SIG-M5 treated with dmso at 0.1 percent for 504 hours (cell line): ENCODE results near the gene TNRC18.
"Not testable (repeated sequence)": the region's sequence is repeated elsewhere in the genome, so short reads cannot be mapped to it uniquely, and the experiment has no call there.

Experiments used
- DNase-seq: peaks from one replicate; lab custom pipeline; 2025; ENCODE audit not compliant: unreplicated experiment; lab: John Stamatoyannopoulos, UW

The TNRC18 gene

DNA sequence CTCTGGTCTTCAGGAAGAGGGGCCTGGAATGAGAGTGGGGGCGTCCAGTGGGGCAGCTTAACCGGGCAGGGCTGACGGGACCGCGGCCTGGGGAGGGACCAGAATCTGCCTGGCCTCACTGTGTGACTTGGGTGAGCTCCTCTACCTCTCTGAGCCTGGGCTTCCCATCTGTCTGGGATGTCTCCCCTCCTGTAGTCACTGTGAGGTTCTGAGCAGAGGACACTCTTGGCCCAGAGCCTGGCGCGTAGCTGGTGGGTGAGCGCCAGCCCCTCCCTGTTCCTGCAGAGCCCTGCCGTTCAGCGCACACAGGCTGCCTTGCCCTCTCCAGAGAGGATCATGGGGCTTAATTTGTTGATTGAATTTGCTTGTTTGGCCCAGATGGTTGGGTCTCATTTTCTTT lies 148.1 kb downstream of the TNRC18 start:
- not testable (repeated sequence) for DNase-seq

DNA sequence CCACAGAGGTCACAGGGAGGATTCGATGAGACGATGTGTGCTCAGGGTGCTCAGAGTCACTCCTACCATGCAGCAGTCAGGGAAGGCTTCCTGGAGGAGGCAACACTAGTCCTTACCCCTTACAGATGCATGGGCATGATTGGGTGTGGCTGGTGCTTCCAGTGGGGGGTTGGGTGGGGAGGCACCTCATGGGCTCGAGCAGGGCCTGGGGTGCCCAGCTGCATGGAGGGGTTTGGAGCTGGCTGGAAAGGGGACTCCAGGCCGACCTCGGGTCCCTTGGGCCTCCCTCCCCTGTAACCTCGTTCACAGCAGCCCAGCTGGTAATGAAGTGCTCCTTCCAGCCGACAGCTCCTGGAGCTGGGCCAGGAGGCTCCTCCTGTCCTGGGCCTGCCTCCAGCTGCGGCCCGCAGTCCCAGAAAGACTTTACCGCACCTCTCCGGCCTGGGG lies 148.6 kb downstream of the TNRC18 start:
- not testable (repeated sequence) for DNase-seq

DNA sequence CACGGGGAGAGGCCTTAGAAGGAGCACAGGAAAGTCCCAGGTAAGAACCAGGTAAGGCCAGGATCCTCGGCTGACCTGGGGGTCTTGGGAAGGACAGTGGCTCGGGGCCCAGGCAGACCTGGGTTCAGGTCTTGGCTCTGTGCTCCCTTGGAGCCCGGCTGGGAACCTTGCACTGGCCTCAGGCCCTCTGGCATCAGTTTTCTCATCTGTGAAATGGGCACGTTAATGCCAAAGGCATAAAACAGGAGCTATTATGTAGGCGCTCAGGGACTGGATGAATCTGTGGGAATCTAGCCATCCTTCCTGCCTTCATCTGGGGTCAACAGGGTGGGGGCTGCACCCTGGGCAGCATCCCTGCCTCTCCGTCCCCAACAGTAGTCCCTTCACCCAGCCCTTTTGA lies 149.2 kb downstream of the TNRC18 start:
- no peak for DNase-seq

DNA sequence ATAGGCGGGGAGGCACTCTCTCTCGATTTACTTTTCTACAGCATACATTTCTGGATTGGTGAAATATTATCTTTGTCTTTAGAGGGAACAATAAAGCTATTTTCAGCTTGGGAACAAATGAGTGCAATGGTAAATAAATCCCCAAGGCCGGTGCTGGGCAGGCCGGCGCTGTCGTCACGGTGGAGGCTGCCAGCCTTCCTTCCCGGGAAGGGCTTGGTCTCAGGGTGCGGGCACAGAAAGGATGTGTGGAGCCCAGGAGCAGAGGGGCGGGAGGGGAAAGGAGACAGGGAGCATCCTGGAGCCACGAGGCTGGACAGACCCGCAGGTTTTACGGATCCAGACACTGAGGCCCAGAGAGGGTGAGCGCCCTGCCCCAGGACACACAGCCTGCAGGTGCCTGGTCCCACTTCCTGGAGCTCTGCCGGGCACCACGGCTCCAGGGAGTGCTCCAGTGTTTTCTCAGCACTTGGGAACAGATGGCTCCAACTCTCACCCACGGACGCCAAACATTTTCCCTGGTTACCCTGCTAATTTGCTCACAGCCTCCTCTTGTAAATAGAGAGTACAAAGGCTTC lies 149.7 kb downstream of the TNRC18 start:
- DNase-seq = not testable (repeated sequence)

DNA sequence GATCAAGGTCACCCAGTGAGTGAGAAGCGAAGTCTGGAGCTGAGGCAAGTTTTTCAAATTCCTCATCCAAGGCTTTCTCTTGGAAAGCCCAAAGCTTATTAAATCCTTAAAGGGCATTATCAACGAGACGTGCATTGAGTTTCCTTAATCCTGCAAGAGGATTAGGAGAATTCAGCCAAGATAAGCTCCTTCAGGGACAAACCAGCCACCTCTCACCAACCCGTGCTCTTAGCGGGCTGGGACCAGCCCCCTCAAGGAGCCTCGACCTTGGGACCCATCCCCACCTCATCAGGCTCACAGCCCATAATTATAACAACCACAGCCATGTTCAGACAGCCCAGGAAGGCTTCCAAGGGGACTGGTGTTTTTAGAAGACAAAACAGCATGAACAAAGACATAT lies 152.8 kb downstream of the TNRC18 start:
- DNase-seq = no peak

DNA sequence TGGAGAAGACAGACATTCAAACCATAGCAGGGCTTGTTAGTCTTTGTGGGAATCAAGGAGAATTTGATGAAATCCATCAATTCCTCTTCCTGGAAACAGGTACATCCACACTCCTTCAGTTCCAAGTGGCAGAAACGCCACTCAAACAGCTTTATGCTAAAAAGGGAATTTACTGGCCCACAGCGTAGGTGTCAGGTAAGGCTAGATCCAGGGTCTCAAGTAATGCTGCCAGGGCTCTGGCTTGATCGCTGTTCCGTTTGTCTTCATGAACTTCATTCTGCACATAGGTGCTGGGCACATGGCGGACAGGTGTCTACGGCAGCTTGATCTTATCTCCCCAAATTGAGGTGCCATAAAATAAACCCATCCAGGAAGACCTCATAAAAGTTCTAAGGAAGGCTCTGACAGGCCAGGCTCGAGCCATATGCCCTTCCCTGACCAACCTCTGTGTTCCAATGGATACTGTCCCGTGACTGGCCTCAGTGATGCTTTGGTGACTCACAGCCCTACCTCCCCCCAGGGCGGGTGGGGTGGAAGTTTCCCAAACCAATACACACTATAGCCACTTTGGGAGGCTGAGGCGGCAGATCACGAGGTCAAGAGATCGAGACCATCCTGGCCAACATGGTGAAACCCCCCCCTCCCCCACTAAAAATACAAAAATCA lies 153.5 kb downstream of the TNRC18 start:
- not testable (repeated sequence) for DNase-seq

DNA sequence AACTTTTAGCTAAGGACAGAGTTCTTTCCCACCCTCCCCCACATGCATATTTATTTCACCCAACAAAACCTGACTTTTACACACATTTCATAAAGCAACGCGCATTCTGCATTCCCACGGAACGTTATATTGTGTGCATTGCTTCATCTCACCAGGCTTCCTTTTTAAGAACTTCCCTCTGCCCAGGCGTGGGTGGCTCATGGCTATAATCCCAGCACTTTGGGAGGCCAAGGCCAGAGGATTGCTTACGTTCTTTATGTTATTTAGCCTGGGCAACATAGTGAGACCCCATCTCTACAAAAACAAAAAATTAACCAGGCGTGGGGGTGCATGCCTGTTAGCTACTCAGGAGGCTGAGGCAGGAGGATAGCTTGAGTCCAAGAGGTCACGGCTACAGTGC lies 155.8 kb downstream of the TNRC18 start:
- peak; percentile 11 for DNase-seq

DNA sequence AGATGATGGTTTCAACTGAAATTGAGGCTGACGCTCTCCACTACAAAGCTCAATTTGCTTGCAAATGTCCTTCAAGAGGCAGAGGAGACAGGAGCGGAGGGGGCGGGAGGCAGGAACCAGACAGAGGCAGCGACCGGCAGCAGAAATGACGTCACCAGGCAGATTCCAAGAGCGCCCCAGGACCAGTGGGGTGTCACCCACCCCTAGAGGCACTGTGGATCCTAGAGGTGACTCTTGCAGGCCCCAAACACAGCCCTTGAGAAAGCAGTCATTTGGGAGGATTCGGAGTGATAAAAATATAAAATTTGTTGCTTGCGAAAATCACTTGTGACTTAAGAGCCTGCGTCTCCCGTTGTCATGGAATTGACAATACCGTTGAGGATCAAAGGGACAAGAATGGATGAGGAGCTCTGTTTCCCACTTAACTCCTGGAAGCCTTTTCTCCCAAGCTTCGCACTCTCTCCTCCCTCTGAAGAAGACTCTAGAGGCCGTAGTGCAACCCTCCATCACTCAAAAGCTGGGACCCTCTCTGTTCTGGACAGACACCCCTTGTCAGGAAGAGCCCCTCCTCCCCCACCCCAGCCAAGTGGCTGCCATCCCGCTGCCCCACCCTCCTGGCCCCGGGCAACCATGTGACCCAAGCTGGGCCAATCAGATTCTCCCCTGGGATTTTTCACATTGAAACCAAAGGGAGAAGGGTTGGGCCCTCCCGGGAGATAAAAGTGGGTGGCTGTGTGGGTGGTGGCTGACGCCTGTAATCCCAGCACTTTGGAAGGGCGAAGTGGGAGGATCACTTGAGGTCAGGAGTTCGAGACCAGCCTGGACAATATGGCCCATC lies 157.2 kb downstream of the TNRC18 start:
- no peak for DNase-seq

DNA sequence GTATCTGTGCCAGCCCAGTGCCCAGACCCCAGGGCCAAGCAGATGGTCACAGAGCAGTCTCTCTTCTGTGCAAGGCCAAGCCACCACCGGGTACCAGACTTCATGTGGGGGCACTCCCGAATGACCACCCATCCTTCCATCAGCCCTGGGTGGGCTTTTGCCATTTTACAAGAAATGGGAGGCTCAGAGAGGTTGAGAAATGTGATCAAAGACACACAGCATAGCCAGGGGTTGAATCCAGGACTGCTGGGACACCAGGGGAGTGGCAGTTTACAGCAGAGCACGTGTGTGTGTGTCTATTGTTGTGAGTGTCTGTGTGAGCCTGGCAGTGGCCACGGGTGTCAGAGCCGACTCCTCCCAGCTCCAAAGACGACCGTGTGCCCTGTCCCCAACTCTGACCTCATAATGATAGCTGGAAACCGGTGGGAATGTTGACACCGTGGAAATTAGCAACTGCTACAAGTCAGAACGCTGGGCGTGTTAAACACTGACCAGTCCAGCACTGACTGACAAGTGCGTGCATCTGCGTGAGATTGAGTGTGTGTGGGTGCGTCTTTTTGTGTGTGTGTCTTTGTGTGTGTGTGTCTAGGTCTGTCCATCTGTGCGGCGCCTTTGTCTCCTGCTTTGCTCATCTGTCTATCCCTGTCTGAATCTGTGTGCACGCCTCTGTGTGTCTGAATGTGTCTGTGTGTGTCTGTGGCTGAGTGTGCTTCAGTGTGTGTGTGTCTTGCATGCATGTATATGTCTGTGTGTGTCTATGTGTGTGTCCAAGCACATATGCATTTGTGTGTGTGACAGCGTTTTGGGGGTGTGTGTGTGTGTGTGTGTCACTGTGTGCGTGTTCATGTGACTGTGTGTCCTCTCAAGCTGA lies 158.1 kb downstream of the TNRC18 start:
- no peak for DNase-seq

DNA sequence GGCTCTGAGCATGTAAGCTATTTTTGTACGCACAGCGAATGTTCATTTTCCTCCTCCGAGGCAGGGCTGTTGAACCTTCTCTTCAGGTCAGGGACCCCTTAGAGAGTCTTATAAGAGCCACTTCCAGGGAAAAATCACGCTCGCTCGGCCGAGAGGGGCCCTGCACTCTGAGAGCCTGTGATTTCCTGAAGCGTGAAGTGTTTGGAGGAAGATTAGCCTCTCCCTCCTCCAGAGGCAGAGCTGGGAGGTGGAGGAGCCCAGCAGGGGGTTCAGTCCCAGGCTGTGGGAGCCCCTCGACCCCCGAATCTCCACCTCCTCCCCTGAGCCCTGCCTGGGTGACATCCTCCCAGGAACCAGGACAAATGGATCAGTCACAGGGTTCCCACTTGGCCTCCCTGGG lies 160.6 kb downstream of the TNRC18 start:
- not testable (repeated sequence) for DNase-seq

DNA sequence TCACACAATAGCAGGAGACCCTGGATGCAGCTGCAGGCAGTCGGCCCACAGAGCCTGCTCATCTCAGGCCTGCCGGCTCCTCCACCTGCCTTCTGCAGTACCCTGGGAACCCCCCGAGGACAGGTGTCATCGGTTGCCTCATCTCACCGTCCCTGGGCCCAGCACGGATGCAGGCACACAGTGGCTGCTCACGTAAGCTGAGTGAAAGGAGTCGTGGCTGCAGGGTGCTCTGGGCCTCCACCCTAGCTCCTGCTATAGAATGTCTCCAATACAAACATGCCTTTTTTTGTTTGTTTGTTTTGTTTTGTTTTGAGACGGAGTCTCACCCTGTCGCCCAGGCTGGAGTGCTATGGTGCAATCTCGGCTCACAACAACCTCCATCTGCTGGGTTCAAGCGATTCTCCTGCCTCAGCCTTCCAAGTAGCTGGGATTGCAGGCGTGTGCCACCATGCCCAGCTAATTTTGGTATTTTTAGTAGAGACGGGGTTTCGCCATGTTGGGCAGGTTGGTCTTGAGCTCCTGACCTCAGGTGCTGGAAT lies 163.0 kb downstream of the TNRC18 start:
- not testable (repeated sequence) for DNase-seq
